ENCODE results near the gene FAM131C. TPM values are rescaled to one million over a fixed set of nuclear protein-coding genes. Genes with fewer than 3 reads are reported as not detected.

FAM131C gene
- polyA plus RNA-seq, 1 donor from 2014 or later: 0.97 TPM

DNA sequence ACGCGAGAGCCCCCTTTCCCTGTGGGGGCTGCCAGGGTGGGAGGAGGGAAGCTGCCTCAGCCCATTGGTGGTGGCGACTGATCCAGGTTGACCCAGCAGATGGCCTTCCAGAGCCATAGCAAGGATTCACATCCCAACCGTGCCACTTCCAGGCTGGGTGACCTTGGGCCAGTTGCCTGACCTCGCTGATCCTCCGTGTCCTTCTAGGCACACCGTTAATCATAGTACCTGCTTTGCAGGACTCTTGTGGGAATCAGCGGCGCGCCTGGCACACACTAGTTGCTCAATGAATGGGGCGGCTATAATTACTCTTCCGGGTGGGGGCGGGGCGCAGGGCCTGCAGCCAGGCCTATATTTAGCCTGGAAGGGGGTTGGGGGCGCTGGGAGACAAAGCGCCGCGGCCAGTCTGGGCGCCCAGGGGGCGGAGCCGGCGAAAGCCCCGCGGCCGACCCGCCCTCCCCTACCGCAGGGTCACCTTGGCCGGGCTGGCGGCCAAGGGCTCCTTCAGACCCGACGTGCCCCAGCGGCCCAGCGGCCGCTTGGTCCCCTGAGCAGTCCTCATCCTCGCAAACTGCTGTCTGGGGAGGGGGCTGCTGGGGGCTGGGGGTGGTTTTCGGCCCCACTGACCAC is 60.7 kb downstream of the FAM131C start:
- no peak overlapping the region for H3K4me2 ChIP-seq (ENCODE audit: low read length)
- H3K9ac ChIP-seq (ENCODE audit: low read length): no peak overlapping the region
- no peaks in the 10 kb centered on the region for H3K79me2 ChIP-seq (replicated peaks; ENCODE audit: insufficient read depth, low read length)
- H3K27ac ChIP-seq (ENCODE audit: low read length): no peak overlapping the region
- no peaks in the 10 kb centered on the region for H3K9me2 ChIP-seq (ENCODE audit: insufficient read depth, low read length)
- H3K36me3 ChIP-seq (ENCODE audit: insufficient read depth, low read length): no peaks in the 10 kb centered on the region
- no peaks in the 10 kb centered on the region for H4K20me1 ChIP-seq (ENCODE audit: insufficient read depth)
- H3F3A ChIP-seq (ENCODE audit: insufficient read depth, low read length, poor library complexity, severe bottlenecking): no peaks in the 10 kb centered on the region
- no peak overlapping the region for H2AFZ ChIP-seq (ENCODE audit: low read depth, low read length)
- no peak overlapping the region for H3K4me3 ChIP-seq (ENCODE audit: low read length)
- H3K9me3 ChIP-seq (ENCODE audit: low read length): no peaks in the 10 kb centered on the region
- H3K27me3 ChIP-seq (ENCODE audit: insufficient read depth, low read depth, low read length): no peaks in the 10 kb centered on the region
- TF ChIP-seq REST (IDR thresholded peaks at IDR 0.05; ENCODE audit: borderline replicate concordance): no peak
- TF ChIP-seq RAD21 (conservative IDR thresholded peaks at IDR 0.05): no peak
- no peak for TF ChIP-seq EZH2 (IDR thresholded peaks at IDR 0.05; ENCODE audit: borderline replicate concordance, insufficient read depth, low read length, poor library complexity, severe bottlenecking)
- TF ChIP-seq TAF1 (IDR thresholded peaks at IDR 0.05; ENCODE audit: low read depth): no peak
- no peak for TF ChIP-seq EP300 (conservative IDR thresholded peaks at IDR 0.05; ENCODE audit: poor library complexity, severe bottlenecking)
- no peak for TF ChIP-seq POLR2AphosphoS5 (IDR thresholded peaks at IDR 0.05)
- TF ChIP-seq MXI1 (conservative IDR thresholded peaks at IDR 0.05; ENCODE audit: poor library complexity, severe bottlenecking): no peak
- TF ChIP-seq, protein P1, sequence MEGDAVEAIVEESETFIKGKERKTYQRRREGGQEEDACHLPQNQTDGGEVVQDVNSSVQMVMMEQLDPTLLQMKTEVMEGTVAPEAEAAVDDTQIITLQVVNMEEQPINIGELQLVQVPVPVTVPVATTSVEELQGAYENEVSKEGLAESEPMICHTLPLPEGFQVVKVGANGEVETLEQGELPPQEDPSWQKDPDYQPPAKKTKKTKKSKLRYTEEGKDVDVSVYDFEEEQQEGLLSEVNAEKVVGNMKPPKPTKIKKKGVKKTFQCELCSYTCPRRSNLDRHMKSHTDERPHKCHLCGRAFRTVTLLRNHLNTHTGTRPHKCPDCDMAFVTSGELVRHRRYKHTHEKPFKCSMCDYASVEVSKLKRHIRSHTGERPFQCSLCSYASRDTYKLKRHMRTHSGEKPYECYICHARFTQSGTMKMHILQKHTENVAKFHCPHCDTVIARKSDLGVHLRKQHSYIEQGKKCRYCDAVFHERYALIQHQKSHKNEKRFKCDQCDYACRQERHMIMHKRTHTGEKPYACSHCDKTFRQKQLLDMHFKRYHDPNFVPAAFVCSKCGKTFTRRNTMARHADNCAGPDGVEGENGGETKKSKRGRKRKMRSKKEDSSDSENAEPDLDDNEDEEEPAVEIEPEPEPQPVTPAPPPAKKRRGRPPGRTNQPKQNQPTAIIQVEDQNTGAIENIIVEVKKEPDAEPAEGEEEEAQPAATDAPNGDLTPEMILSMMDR (IDR thresholded peaks at IDR 0.05; ENCODE audit: poor library complexity, severe bottlenecking): no peak

- no peaks in the 10 kb centered on the region for H3K27me3 ChIP-seq (ENCODE audit: insufficient read depth, low read depth, low read length)
- H3F3A ChIP-seq (ENCODE audit: insufficient read depth, low read length, poor library complexity, severe bottlenecking): no peaks in the 10 kb centered on the region
- H3K79me2 ChIP-seq (replicated peaks; ENCODE audit: insufficient read depth, low read length): no peaks in the 10 kb centered on the region
- H2AFZ ChIP-seq (ENCODE audit: low read depth, low read length): no peak overlapping the region
- H3K27ac ChIP-seq (ENCODE audit: low read length): no peak overlapping the region
- no peaks in the 10 kb centered on the region for H3K9me3 ChIP-seq (ENCODE audit: low read length)
- no peak overlapping the region for H3K9ac ChIP-seq (ENCODE audit: low read length)
- TF ChIP-seq RAD21 (conservative IDR thresholded peaks at IDR 0.05) (no peak), TAF1 (IDR thresholded peaks at IDR 0.05; ENCODE audit: low read depth) (no peak), EP300 (conservative IDR thresholded peaks at IDR 0.05; ENCODE audit: poor library complexity, severe bottlenecking) (no peak), MXI1 (conservative IDR thresholded peaks at IDR 0.05; ENCODE audit: poor library complexity, severe bottlenecking) (no peak), REST (IDR thresholded peaks at IDR 0.05; ENCODE audit: borderline replicate concordance) (no peak), SMC3 (conservative IDR thresholded peaks at IDR 0.05; ENCODE audit: poor library complexity) (no peak), POLR2AphosphoS5 (IDR thresholded peaks at IDR 0.05) (no peak), EZH2 (IDR thresholded peaks at IDR 0.05; ENCODE audit: borderline replicate concordance, insufficient read depth, low read length, poor library complexity, severe bottlenecking) (no peak)
- TF ChIP-seq, protein P1 (IDR thresholded peaks at IDR 0.05; ENCODE audit: poor library complexity, severe bottlenecking): no peak
- no peaks in the 10 kb centered on the region for H3K36me3 ChIP-seq (ENCODE audit: insufficient read depth, low read length)
- no peaks in the 10 kb centered on the region for H3K9me2 ChIP-seq (ENCODE audit: insufficient read depth, low read length)
- H3K4me3 ChIP-seq (ENCODE audit: low read length): no peak overlapping the region
- no peak overlapping the region for H3K4me2 ChIP-seq (ENCODE audit: low read length)
- no peaks in the 10 kb centered on the region for H4K20me1 ChIP-seq (ENCODE audit: insufficient read depth)
These were observed 61.4 kb downstream of the FAM131C start for GRCh38 chr1:16011936-16012589.

Data from neural cell (in vitro differentiated cells).